ENCODE measurements around the gene CALB2. TPM values are rescaled to one million over a fixed set of nuclear protein-coding genes. Genes with fewer than 3 reads are reported as not detected.
A peak's percentile ranks its signal among the peaks of the same experiment; 100 is the strongest.

The CALB2 gene
- total and polyA plus RNA-seq, 4 donors = 16.6 to 44.1 (median 40.7) TPM

- Histone ChIP-seq H3K9me3 (ENCODE audit: control insufficient read depth, insufficient read depth, low read length) (no peaks in the 10 kb centered on the region), H3K4me3 (ENCODE audit: low read depth, low read length) (no peak overlapping the region), H3K36me3 (ENCODE audit: control insufficient read depth, insufficient read depth, low read length) (no peaks in the 10 kb centered on the region), H3K27ac (ENCODE audit: low read depth, low read length) (no peak overlapping the region), H3K27me3 (ENCODE audit: control insufficient read depth, insufficient read depth, low read length) (peaks cover 9% of the 10 kb centered on the region), H3K4me1 (ENCODE audit: control insufficient read depth, insufficient read depth, low read length) (peaks cover 7% of the 10 kb centered on the region)
- DNase-seq (ENCODE audit: low read depth in 4 of 6, low spot score in 6 of 6) = no peak
- 76% methylated on average over 2 of the region's 4 CpGs for WGBS (ENCODE audit: insufficient coverage)
These were observed 54.8 kb downstream of the CALB2 start for GRCh38 chr16:71413341-71413740.

GRCh38 chr16:71414038-71414437 lies 55.5 kb downstream of the CALB2 start:
- H3K27me3 ChIP-seq (ENCODE audit: control insufficient read depth, insufficient read depth, low read length) = peaks cover 7% of the 10 kb centered on the region
- no peak overlapping the region for H3K27ac ChIP-seq (ENCODE audit: low read depth, low read length)
- no peaks in the 10 kb centered on the region for H3K36me3 ChIP-seq (ENCODE audit: control insufficient read depth, insufficient read depth, low read length)
- H3K9me3 ChIP-seq (ENCODE audit: control insufficient read depth, insufficient read depth, low read length) = no peaks in the 10 kb centered on the region
- no peak for DNase-seq (ENCODE audit: low read depth in 4 of 6, low spot score in 6 of 6)
- peaks cover 7% of the 10 kb centered on the region for H3K4me1 ChIP-seq (ENCODE audit: control insufficient read depth, insufficient read depth, low read length)
- no peak overlapping the region for H3K4me3 ChIP-seq (ENCODE audit: low read depth, low read length)
- WGBS (ENCODE audit: insufficient coverage) = 93% methylated on average over 3 of the region's 5 CpGs

GRCh38 chr16:71421911-71422310 lies 63.4 kb downstream of the CALB2 start:
- Histone ChIP-seq H3K36me3 (ENCODE audit: control insufficient read depth, insufficient read depth, low read length) (no peaks in the 10 kb centered on the region), H3K4me3 (ENCODE audit: low read depth, low read length) (no peak overlapping the region), H3K27ac (ENCODE audit: low read depth, low read length) (no peak overlapping the region), H3K4me1 (ENCODE audit: control insufficient read depth, insufficient read depth, low read length) (peaks cover 3% of the 10 kb centered on the region), H3K9me3 (ENCODE audit: control insufficient read depth, insufficient read depth, low read length) (no peaks in the 10 kb centered on the region), H3K27me3 (ENCODE audit: control insufficient read depth, insufficient read depth, low read length) (peaks cover 17% of the 10 kb centered on the region)
- 53% methylated on average over 3 of the region's 4 CpGs for WGBS (ENCODE audit: insufficient coverage)
- DNase-seq (ENCODE audit: low read depth in 4 of 6, low spot score in 6 of 6) = no peak

- Histone ChIP-seq H3K4me1 (ENCODE audit: control insufficient read depth, insufficient read depth, low read length) (peaks cover 3% of the 10 kb centered on the region), H3K36me3 (ENCODE audit: control insufficient read depth, insufficient read depth, low read length) (no peaks in the 10 kb centered on the region), H3K27me3 (ENCODE audit: control insufficient read depth, insufficient read depth, low read length) (peaks cover 21% of the 10 kb centered on the region), H3K27ac (ENCODE audit: low read depth, low read length) (no peak overlapping the region), H3K9me3 (ENCODE audit: control insufficient read depth, insufficient read depth, low read length) (no peaks in the 10 kb centered on the region), H3K4me3 (ENCODE audit: low read depth, low read length) (no peak overlapping the region)
- WGBS (ENCODE audit: insufficient coverage) = 100% methylated on average over 1 of the region's 2 CpGs
- no peak for DNase-seq (ENCODE audit: low read depth in 4 of 6, low spot score in 6 of 6)
These were observed 64.5 kb downstream of the CALB2 start for GRCh38 chr16:71423016-71423415.

- Histone ChIP-seq H3K4me1 (ENCODE audit: control insufficient read depth, insufficient read depth, low read length) (peaks cover 3% of the 10 kb centered on the region), H3K9me3 (ENCODE audit: control insufficient read depth, insufficient read depth, low read length) (no peaks in the 10 kb centered on the region), H3K27ac (ENCODE audit: low read depth, low read length) (no peak overlapping the region), H3K36me3 (ENCODE audit: control insufficient read depth, insufficient read depth, low read length) (no peaks in the 10 kb centered on the region), H3K27me3 (ENCODE audit: control insufficient read depth, insufficient read depth, low read length) (peaks cover 22% of the 10 kb centered on the region), H3K4me3 (ENCODE audit: low read depth, low read length) (no peak overlapping the region)
- no peak for DNase-seq (ENCODE audit: low read depth in 4 of 6, low spot score in 6 of 6)
- 96% methylated on average over 6 of the region's 7 CpGs for WGBS (ENCODE audit: insufficient coverage)
These were observed 65.3 kb downstream of the CALB2 start for GRCh38 chr16:71423865-71424264.

- DNase-seq (ENCODE audit: low read depth in 4 of 6, low spot score in 6 of 6) = no peak
- Histone ChIP-seq H3K27ac (ENCODE audit: low read depth, low read length) (no peak overlapping the region), H3K27me3 (ENCODE audit: control insufficient read depth, insufficient read depth, low read length) (peaks cover 23% of the 10 kb centered on the region), H3K4me1 (ENCODE audit: control insufficient read depth, insufficient read depth, low read length) (peaks cover 3% of the 10 kb centered on the region), H3K4me3 (ENCODE audit: low read depth, low read length) (no peak overlapping the region), H3K36me3 (ENCODE audit: control insufficient read depth, insufficient read depth, low read length) (no peaks in the 10 kb centered on the region), H3K9me3 (ENCODE audit: control insufficient read depth, insufficient read depth, low read length) (no peaks in the 10 kb centered on the region)
- WGBS (ENCODE audit: insufficient coverage) = 83% methylated on average over 3 of the region's 6 CpGs
These were observed 66.1 kb downstream of the CALB2 start for GRCh38 chr16:71424626-71425025.

- Histone ChIP-seq H3K36me3 (ENCODE audit: control insufficient read depth, insufficient read depth, low read length) (no peaks in the 10 kb centered on the region), H3K4me1 (ENCODE audit: control insufficient read depth, insufficient read depth, low read length) (peaks cover 3% of the 10 kb centered on the region), H3K9me3 (ENCODE audit: control insufficient read depth, insufficient read depth, low read length) (no peaks in the 10 kb centered on the region), H3K27ac (ENCODE audit: low read depth, low read length) (no peak overlapping the region), H3K4me3 (ENCODE audit: low read depth, low read length) (no peak overlapping the region), H3K27me3 (ENCODE audit: control insufficient read depth, insufficient read depth, low read length) (peaks cover 23% of the 10 kb centered on the region)
- 4% methylated on average over 18 of the region's 18 CpGs for WGBS (ENCODE audit: insufficient coverage)
- no peak for DNase-seq (ENCODE audit: low read depth in 4 of 6, low spot score in 6 of 6)
These were observed 67.2 kb downstream of the CALB2 start for GRCh38 chr16:71425746-71426068.

GRCh38 chr16:71426069-71426879 lies 67.8 kb downstream of the CALB2 start:
- Histone ChIP-seq H3K4me3 (ENCODE audit: low read depth, low read length) (peak overlapping the region; percentile 26), H3K27ac (ENCODE audit: low read depth, low read length) (no peak overlapping the region), H3K27me3 (ENCODE audit: control insufficient read depth, insufficient read depth, low read length) (peaks cover 23% of the 10 kb centered on the region), H3K4me1 (ENCODE audit: control insufficient read depth, insufficient read depth, low read length) (peaks cover 3% of the 10 kb centered on the region), H3K9me3 (ENCODE audit: control insufficient read depth, insufficient read depth, low read length) (no peaks in the 10 kb centered on the region), H3K36me3 (ENCODE audit: control insufficient read depth, insufficient read depth, low read length) (no peaks in the 10 kb centered on the region)
- WGBS (ENCODE audit: insufficient coverage) = 2% methylated on average over 45 of the region's 48 CpGs
- peak in 3 of 6 donors; percentile 25 to 83 (median 27) for DNase-seq (ENCODE audit: low read depth in 4 of 6, low spot score in 6 of 6)

GRCh38 chr16:71426880-71427615 lies 68.5 kb downstream of the CALB2 start:
- H3K4me1 ChIP-seq (ENCODE audit: control insufficient read depth, insufficient read depth, low read length) = peaks cover 3% of the 10 kb centered on the region
- H3K27me3 ChIP-seq (ENCODE audit: control insufficient read depth, insufficient read depth, low read length) = peaks cover 23% of the 10 kb centered on the region
- H3K4me3 ChIP-seq (ENCODE audit: low read depth, low read length) = no peak overlapping the region
- no peak for DNase-seq (ENCODE audit: low read depth in 4 of 6, low spot score in 6 of 6)
- H3K36me3 ChIP-seq (ENCODE audit: control insufficient read depth, insufficient read depth, low read length) = no peaks in the 10 kb centered on the region
- no peaks in the 10 kb centered on the region for H3K9me3 ChIP-seq (ENCODE audit: control insufficient read depth, insufficient read depth, low read length)
- 72% methylated on average over 8 of the region's 12 CpGs for WGBS (ENCODE audit: insufficient coverage)
- H3K27ac ChIP-seq (ENCODE audit: low read depth, low read length) = no peak overlapping the region

GRCh38 chr16:71428385-71428784 lies 69.9 kb downstream of the CALB2 start:
- Histone ChIP-seq H3K27me3 (ENCODE audit: control insufficient read depth, insufficient read depth, low read length) (peaks cover 23% of the 10 kb centered on the region), H3K36me3 (ENCODE audit: control insufficient read depth, insufficient read depth, low read length) (no peaks in the 10 kb centered on the region), H3K9me3 (ENCODE audit: control insufficient read depth, insufficient read depth, low read length) (no peaks in the 10 kb centered on the region), H3K27ac (ENCODE audit: low read depth, low read length) (no peak overlapping the region), H3K4me1 (ENCODE audit: control insufficient read depth, insufficient read depth, low read length) (peaks cover 3% of the 10 kb centered on the region), H3K4me3 (ENCODE audit: low read depth, low read length) (no peak overlapping the region)
- no peak for DNase-seq (ENCODE audit: low read depth in 4 of 6, low spot score in 6 of 6)

Measured in spinal cord (tissue), 10 donors.